Glomerular visceral epithelial cell (primary cell): ENCODE measurements around the gene ITM2C.

Source experiments
- DNase-seq: peaks from one replicate; pipeline ENCODE4 v3.0.0-alpha.2; 2016; ENCODE audit errors: extremely low spot score

ITM2C gene

DNA sequence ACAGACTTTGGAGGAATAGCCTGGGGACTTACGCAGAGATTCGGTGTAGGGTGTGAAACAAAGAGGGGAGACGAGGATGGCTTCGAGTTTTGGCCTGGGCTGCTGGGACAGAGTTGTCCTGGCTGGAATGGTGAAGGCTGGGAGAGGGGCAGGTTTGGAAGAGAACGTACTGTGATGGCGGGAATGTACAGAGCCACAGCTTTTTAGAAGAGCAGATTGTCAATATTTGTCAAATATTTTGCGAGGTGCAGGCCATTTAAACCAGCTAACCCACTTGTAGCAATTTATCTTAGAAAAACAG is 14.4 kb upstream of the ITM2C start:
- DNase-seq = no peak

DNA sequence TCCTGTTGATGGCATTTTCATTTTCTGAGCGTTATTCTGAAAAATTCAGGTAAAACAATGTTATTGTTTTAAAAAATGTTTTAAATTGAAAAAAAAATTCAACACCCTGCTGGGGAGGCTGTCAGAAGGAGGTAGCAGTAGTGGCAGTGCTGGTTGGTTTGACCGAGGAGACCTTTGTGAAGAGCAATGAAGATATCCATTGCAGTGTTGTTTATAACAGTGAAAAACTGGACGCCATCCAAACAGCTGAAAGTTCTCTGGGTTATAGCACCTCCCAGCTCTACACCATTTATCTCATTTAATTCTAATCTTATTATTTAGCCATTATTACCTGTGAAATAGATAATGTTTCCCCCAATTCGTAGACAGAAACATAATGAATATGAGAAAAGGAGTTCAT is 12.6 kb upstream of the ITM2C start:
- DNase-seq = no peak

DNA sequence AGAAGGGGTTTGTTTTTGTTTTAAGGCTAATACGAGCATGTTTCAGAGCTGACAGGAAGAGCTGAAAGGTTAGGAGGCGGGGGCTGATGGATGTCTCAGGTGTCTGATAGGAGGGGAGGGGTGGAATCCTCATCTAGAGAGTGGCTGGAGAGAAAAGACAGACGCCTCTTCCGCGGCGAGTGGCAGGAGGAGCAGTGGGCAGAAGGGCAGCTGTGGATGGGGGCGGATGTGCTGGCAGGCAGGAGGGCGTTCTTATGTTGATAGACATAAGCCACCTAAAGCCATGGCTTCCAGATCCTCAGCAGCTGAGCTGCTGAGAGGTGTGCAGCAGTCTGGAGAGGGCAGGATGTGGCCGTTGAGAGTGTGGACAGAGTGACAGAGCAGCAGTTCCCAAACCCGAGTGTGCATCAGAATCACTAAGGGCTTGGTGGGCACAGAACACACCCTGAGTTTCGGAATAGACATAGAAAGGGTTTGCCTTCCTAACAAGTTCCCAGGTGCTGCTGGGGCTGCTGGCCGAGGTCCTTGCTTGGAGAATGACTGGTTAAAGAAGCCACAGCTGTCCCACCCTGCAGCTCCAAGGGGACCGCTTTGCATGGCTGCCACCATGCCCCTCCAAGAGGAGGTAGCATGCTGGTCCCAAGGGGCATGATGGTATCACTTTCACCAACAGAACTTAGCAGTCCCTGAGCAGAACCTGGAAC is 3.0 kb upstream of the ITM2C start:
- DNase-seq = no peak

DNA sequence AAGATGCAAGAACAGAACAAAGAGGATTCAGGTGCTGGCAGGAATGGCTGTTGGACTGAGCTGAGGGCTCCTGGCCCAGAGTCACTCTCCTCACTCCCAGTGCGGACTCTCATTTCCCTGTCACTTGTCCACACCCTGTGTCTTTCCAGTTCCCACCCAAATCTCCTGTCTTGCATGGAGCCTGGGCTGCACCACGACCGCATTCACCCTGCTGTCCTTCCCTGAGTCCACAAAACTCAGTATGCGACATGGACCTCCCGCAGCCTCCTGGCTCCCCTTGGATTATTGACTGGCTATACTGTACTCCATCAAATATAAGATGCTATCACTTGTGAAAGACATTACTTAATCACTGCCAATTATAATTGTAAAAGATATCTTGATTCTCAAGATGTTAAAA is 2.5 kb upstream of the ITM2C start:
- no peak for DNase-seq

DNA sequence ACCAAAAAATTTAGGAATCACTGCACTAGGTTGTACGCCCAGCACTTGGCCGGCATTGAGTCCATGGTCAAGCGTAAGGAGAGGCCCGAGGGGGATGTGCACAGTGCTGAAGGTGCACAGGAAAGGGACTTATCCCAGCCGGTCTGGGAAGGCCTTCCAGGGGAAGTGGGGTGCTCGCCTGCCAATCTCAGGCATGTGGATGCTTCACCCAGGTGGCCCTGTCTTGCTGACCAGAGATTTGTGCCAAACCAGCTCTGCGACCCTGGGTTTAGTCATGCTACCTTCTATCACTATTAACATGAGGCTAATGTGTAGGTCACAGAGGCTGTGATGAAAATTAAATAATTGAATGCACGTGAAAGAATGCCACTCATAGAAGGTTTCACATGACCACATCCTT is 1.7 kb upstream of the ITM2C start:
- no peak for DNase-seq

DNA sequence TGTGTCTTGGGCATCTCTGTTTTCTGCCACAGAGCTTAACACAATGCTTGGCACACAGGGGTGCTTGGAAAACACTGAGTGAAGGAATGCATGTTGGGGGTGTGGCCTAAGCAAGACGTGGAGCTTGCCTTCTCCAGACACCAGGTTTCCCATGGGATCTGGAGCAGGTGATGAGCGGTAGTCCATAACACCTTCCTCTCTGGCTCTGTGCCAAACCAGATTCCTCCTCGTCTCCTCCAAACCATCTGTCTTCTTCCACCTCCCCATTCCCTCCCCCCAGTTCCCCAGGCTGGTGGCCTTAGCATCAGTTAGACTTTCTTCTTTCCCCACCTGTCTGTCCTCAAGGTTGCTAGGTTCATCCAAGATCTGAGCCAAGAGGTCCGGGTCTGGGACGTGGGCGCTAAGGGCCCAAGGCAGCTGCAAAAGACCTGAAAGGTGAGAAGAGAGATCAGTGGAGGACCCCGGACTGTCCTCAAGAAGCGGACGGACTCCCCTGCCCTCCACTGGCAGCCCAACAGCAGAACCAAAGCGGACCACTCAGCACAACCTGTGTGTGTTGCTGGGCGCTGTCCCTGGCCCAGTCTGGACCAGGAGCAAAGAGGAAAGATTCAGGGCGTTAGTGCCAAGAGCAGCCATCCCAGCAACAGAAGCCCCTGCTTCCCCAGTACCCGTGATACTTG is 1.2 kb upstream of the ITM2C start:
- peak; percentile 27 for DNase-seq

DNA sequence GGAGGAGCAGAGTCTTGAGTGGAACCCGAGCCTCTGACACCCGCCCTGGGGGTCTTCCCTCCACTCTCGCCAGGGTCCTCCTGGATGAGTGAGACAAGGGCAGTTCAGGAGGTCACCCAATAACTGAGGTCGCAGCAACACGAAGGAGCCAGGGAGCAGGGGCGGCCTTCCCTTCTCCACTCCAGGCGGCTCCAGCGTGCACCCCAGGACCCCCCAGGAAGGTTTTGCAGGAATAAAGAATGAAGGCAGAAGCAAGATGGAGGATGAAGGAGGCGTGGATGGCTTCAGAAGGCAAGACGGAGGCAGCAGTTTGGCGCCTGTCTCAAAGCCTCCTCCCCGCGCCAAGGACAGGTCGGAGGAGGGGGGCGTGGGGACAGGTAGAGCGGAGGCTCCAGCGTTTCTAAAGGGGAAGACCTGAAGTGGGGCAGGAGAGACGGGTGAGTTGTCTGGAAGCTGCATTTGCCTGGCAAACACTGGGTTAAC is 579 bp upstream of the ITM2C start:
- DNase-seq = no peak

DNA sequence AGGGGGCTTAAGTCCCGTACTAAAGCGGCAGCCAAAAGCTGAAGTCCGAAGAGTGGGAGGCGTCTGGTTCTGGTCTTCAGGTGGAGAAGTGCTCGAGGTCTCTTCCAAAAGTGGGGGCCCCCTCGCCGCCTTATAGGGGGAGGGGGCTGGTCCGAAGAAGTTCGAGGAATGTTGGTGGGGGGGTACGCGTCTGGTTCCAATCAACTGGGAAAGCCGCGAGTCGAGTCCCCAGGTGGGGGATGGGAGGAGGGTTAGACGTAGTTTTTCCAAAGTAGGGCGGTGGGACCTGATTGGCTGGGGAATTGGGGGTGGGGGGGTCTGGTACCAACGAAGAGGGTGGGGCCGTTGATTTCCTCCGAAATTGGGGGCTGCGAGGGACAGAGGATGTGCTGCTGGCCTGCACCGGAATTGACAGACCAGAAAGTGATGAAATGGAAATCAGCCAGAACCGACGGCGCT is 594 bp downstream of the ITM2C start:
- no peak for DNase-seq

DNA sequence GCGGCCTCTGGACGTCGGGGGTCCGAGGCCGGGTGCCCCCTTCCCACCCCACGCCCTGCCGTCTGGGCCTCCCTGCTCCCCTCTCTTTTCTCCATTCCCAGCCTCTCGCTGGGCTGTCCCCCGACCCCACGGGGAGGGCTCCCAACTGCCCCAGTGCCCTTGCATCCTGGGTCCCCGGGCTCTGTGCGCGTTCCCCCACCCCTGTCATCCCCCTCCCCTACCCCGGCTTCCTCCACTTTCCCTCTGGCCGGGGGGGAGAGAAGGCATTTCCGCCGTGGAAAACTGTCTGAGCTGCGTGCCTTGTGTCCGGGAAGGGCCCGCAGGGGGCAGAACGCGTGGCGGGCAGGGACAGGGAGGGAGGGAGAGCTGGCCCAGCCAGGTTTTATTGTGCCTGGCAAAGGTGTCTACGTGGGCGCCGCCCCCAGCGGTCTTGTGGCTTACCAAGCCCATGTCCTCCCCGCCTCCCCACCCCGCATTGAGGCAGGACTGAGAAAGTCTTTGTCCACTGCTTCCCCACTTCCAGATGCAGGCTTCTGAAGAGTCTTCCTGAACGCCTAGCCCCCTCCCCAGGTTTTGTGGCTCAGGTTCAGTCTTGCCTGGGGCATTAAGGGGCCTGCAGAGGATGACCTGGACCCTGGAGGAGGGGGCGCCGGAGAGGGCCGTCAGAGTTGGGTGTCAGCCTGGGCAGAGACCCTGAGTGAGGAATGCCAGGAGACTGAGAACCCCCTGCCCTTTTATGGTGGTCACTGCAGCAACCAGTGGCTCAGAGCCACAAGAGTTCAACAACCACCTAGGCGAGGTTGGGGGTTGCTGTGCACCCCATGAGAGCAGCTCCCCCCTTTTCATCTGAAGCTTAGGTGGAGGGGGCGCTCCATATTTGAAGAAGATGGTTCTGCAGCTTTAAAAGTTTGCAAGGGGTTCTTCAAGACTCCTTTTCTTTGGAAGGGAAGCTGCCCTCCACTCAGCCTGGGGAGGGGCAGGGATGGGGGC is 1.3 kb downstream of the ITM2C start:
- DNase-seq = peak; percentile 50

DNA sequence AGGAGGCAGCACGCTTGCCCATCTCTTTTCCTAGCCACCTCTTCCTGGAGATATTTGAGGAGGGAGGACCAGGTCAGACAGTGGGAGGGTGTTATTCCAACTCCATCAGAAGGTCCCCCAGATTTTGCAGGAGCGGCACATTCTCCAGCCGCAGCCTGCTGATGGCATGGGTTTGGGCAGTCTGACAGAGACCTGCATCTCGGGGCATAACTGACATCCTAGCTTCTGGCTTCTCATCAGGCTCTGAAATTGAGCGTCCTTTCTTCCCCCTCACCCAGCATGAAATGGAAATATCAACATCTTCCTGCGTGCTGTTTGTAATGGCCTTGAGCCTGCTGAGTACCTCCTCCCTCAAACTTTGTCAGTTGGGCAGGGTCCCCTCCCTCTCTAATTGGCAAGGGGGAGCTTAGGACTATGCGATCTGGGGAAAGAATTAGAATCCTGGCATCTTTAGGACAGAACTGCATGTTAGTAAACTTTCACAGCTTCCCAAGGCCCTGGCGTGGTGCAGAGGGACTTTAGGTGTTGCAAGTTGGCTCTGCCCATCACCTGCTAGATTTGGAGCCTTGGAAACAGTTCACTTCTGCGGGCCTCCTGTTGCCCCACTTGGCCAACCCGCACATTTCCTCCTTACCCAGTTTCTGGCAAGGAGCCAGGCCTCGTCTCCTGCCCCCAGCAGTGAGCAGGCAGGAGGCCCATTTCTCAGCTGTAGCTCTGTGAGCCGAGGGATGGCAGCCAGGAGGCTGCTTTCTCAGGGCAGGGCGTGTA is 2.2 kb downstream of the ITM2C start:
- DNase-seq = peak; percentile 78

DNA sequence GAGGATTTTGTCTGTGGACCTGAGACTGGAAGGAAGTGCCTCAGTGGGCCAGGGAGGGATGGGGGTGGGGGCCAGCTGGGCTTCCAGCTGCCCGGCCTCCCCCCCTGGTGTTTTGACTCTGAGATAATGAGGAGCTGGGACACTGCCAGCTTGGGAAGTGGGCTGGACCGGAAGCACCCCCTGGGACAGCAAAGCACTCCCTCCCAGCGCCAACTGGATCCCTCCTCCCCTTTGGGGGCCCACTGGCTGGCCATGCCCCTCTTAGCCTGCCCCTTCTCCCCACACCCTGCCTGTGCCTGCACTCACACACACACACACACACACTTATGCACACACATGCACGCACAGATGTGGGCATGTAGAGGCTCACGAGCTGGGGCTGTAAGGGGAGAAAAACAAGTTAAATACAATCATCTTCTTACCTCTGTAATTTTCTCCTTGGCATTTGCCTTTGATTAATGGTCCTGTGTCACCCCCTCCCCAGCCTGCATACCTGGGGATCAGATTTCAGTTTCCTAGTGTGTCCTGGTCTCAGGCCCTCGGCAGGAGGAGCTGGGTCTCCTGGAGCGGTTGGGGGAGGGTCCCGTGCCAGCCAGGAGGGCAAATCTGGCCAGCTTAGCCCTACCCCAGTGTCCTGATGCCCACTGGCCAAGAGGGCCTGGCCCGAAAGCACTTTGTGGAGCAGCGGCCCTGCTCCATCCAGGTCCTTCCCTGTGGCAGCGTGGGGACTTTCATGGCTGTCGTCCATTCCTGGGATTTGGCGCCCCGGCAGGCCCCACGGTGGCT is 3.6 kb downstream of the ITM2C start:
- no peak for DNase-seq

DNA sequence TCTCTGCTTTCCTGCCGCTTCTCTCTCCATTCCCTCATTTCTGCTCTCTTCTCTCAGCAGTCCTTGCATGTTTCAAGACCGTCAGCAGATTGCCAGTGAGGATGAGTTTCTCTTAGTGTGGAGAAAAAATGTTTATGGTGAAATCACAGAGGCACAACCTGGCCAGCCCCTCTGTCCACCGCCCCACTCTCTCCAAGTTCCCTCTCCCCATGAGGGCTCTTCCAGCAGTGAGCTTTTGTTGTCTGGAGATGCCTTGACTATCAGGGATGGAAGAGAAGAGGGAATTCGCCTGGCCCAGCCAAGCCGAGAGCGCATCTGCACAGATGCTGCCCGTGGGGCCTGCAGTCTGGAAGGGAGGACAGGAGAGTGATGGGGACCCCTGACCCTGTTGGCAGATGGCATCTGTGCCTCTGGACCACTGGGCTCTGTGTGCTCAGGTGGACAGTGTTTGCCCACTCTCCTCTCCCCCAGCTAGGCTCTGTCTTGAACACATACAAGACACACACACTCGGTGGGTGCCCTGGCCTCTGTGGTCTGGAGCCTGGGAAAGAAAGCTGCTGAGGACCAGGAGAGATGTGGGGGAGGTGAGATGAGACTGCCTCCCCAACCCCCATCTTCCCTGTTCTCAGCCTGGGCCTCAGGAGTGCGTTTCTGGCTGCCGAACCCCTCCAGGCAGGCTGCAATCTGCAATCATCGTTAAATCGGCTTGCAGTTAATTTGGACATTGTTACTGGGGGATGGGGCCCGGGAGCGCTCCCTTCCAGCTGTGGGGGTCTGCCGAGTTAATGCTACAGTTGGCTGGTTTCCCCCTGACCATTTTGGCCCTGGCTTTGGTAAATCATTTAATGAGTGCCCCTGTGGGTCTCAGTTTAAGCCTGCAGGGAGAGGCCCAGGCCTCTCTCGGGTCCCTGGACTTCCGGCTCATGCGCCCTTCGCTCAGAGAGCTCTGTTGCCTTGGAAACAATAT is 4.5 kb downstream of the ITM2C start:
- DNase-seq = no peak

DNA sequence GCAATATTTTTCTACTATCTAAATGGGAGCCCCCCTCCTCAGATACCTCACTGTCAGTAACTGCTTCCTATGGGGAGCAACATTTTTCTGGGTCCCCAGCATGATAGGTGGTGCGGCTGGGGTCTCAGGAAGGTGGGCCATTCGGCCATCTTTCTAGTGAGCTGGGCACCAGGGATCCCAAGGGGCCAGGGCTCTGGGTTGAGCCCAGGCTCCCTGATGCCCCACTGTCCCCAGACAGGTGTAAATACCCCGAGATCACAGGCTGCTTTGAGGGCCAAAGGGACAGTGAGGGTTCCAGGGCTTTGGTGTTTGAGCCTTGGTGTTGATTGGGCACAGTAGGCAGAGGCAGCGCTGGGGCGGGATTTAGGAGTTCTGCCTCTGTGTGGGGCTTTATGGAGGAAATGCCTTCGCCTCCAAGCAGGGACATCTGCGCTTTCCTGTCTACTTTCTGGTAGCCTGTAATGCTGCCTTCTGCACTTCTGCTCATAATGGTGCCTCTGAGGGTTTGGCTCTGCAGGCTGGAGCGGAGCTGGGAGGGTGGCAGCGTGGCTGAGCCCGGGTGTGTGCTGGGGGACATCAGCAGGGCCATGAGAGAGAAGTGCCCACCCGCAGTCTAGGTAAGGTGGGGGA is 5.3 kb downstream of the ITM2C start:
- no peak for DNase-seq

DNA sequence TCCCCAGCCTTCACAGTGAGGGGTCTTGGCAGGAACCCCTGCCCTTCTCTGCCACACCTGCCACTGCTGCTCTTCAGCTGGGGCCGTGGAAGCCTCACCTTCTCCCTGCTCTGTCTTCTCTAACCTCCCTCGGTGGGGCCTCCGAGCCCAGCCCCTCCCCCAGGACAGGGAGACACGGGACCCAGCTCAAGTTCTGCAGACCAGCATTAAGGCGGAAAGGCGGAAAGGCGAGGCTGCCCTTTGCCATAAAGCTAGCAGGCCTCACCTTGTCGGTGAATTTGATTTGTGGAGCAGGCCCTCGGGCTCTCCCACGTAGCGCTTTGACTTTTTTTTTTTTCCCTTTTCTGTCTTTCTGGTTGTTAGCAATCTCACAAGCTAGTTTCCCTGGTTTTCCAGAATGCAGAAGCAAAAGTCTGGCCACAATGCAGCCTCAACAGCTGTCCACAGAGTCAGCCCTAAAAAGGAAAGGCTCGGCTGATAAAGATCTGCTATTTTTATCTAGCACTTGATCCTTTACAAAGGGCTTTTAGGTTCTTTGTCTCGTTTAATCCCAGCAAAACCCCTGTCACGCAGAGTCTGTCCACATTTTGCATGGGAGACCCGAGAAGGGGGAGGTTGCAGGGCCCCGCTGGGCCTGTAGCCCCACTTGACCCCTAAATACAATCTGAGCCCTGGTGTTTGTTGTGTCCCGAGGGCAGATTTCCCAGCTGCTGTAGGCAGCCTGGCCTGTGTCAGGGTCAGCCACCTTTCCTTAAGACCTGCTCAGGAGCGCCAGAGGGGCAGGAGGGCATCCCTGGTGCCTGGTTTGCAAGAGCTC is 6.0 kb downstream of the ITM2C start:
- DNase-seq = no peak

DNA sequence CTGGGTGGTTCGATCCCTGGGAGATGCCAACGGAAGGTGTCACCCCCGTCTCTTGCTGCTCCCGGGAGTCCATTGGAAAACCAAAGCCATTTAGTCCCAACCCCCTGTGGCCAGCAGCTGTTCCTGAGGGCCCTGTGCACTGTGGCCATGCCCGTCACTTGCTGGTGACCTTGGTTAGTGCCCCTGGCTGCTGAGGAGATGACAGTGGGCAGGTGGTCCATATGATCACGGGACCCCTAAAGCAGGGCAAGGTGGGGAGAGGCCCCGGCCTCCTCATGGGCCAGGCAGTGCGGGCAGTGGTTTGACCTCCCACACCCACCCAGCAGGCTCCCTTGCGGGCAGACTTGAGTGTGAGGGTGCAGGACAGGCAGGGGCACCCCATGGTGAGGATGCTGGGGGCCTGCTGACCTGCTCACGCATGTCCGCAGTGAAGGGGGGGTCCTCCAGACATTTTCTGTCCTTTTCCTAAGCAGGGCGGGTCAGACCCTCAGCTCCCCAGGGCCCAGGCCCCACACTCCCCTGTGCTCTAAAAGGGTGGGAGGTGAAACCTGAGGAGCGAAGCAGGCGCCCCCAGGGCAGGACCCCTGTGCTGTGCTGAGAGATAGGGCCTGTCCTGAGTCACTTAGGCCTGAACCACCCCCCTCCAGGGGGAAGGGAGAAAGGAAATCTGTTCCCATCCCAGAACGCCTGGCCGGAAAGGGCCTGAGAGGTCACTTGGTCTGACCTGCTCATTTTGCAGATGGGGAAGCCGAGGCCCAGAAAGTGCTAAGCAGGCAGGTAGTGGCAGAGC is 6.8 kb downstream of the ITM2C start:
- DNase-seq = no peak

DNA sequence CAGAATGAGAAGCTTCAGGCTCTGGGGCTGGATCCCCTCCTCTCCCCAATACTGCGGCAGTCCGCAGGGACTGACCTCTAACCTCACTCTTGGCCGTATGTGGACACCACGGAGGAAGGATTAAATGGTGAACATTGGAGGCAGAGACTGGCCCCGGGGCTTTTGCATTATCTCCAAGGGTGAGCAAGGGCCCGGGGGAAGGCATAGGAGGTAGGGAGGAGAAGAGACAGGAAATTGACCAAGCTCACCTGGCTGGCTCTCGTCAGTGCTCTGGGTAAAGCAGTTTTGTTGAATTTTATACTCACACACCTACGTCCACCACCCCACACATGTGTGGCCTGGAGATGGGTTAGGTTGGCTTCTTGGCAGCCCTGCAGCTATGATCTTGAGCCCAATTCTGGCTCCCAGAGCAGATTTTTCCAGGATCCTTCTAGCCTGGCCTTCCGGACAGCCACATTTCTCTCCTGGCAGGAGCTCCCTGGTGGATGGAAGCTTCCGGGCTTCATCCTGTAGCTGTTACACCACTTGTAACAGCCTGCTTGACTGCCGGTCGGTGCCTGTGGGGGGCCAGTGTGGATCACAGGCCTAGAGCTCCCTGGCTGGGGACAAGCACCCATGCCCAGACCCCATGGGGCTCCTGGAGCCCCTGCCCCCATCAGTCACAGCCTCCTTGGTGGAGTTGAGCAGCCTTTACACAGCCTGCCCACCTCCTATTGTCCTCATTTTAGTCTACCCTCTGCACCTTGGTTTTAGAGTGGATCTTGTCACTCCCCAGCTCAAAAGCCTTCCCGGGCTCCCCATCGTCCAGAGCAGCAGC is 7.6 kb downstream of the ITM2C start:
- DNase-seq = no peak
